OCI-LY1 (cell line): ENCODE data around the gene RNASEH1.
"Not testable (repeated sequence)": the region's sequence is repeated elsewhere in the genome, so short reads cannot be mapped to it uniquely, and the experiment has no call there.

Source experiments
- H2AFZ ChIP-seq: fragments of 200-600 bp; sonication (generic), shearing (Covaris generic); 2 replicates; pipeline ENCODE4 v1.6.0; 2014; ENCODE audit warnings: antibody characterized with exemption, mild to moderate bottlenecking, low read length
- H3F3A ChIP-seq: fragments of 200-600 bp; sonication (generic), shearing (Covaris generic); 2 replicates; pipeline ENCODE4 v1.6.0; 2014; ENCODE audit warnings: mild to moderate bottlenecking, antibody characterized with exemption, low read length, moderate library complexity; ENCODE audit not compliant: insufficient read depth
- H3K27ac ChIP-seq: fragments of 200-600 bp; sonication (generic); 2 replicates; pipeline ENCODE4 v1.5.1; 2014; ENCODE audit warnings: low read length, mixed run types, mild to moderate bottlenecking, low read depth; ENCODE audit not compliant: poor library complexity, severe bottlenecking
- H3K27me3 ChIP-seq: fragments of 200-600 bp; sonication (generic); 2 replicates; pipeline ENCODE4 v1.6.0; 2014; ENCODE audit warnings: antibody characterized with exemption, mild to moderate bottlenecking, low read length, moderate library complexity; ENCODE audit not compliant: insufficient read depth
- H3K36me3 ChIP-seq: fragments of 200-600 bp; sonication (generic); 2 replicates; pipeline ENCODE4 v1.6.1; 2014; ENCODE audit warnings: mild to moderate bottlenecking, antibody characterized with exemption, low read length, moderate library complexity, mixed read lengths; ENCODE audit not compliant: insufficient read depth
- H3K4me1 ChIP-seq: fragments of 200-600 bp; sonication (generic); 2 replicates; pipeline ENCODE4 v1.5.1; 2014; ENCODE audit warnings: mild to moderate bottlenecking, low read length, moderate library complexity; ENCODE audit not compliant: insufficient read depth, severe bottlenecking
- H3K4me2 ChIP-seq: fragments of 200-600 bp; sonication (generic), shearing (Covaris generic); 2 replicates; pipeline ENCODE4 v1.6.1; 2014; ENCODE audit warnings: low read length
- H3K4me3 ChIP-seq: fragments of 200-600 bp; sonication (generic); 2 replicates; pipeline ENCODE4 v1.5.1; 2014; ENCODE audit warnings: low read length, low read depth, mild to moderate bottlenecking, mixed read lengths; ENCODE audit not compliant: poor library complexity, severe bottlenecking
- H3K79me2 ChIP-seq: fragments of 200-600 bp; shearing (Covaris generic); 2 replicates; pipeline ENCODE4 v1.6.1; 2016; ENCODE audit warnings: mixed run types, low read length, mixed read lengths; ENCODE audit not compliant: insufficient read depth
- H3K9ac ChIP-seq: fragments of 200-600 bp; sonication (generic), shearing (Covaris generic); 2 replicates; pipeline ENCODE4 v1.6.1; 2014; ENCODE audit warnings: mild to moderate bottlenecking, low read length, mixed read lengths
- H3K9me2 ChIP-seq: fragments of 200-600 bp; sonication (generic), shearing (Covaris generic); 2 replicates; pipeline ENCODE4 v1.6.1; 2014; ENCODE audit warnings: low read depth, mild to moderate bottlenecking, low read length, mixed read lengths
- H3K9me3 ChIP-seq: fragments of 200-600 bp; shearing (Covaris generic); 2 replicates; pipeline ENCODE4 v1.6.1; 2014; ENCODE audit warnings: low read length, mixed read lengths
- H4K20me1 ChIP-seq: fragments of 200-600 bp; sonication (generic), shearing (Covaris generic); 2 replicates; pipeline ENCODE4 v1.6.0; 2016; ENCODE audit warnings: mild to moderate bottlenecking, low read length; ENCODE audit not compliant: insufficient read depth
- EZH2 ChIP-seq: fragments of 200-600 bp; sonication (generic), shearing (Covaris generic); IDR thresholded peaks from 2 replicates; pipeline ENCODE4 v1.8.0; 2017; ENCODE audit warnings: borderline replicate concordance, mixed run types, mild to moderate bottlenecking, antibody characterized with exemption, low read length, moderate library complexity, mixed read lengths
- TF ChIP-seq, protein P1 (sequence below): fragments of 200-600 bp; sonication (generic), shearing (Covaris generic); IDR thresholded peaks from 2 replicates; pipeline ENCODE4 v1.5.1; 2017; ENCODE audit warnings: mild to moderate bottlenecking, antibody characterized with exemption, low read length, moderate library complexity, mixed read lengths

The RNASEH1 gene

DNA sequence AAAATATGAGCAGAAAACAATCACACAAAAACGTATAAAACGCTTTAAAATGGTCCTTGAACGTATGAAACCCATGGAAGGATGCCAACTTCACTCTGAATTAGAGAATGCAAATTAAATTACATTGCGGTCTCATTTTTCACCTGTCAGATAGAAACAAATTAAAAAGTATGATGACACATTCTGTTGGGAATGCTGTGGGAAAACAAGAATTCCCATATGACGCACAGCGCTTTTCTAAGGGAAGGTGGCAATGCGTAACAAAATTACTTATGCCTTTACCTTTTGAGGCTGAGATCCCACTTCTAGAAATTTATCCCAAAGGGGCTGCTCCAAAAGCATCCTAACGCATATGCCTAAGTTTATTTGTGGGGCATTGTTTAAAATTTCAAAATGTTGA is 13.2 kb upstream of the RNASEH1 start:
- no peak overlapping the region for H3K4me2 ChIP-seq
- H3K9me2 ChIP-seq: no peaks in the 10 kb centered on the region
- no peak overlapping the region for H3K9ac ChIP-seq
- peaks cover 9% of the 10 kb centered on the region for H3K79me2 ChIP-seq
- no peak overlapping the region for H3K4me3 ChIP-seq
- H2AFZ ChIP-seq: no peak overlapping the region
- TF ChIP-seq EZH2: no peak
- TF ChIP-seq, protein P1, sequence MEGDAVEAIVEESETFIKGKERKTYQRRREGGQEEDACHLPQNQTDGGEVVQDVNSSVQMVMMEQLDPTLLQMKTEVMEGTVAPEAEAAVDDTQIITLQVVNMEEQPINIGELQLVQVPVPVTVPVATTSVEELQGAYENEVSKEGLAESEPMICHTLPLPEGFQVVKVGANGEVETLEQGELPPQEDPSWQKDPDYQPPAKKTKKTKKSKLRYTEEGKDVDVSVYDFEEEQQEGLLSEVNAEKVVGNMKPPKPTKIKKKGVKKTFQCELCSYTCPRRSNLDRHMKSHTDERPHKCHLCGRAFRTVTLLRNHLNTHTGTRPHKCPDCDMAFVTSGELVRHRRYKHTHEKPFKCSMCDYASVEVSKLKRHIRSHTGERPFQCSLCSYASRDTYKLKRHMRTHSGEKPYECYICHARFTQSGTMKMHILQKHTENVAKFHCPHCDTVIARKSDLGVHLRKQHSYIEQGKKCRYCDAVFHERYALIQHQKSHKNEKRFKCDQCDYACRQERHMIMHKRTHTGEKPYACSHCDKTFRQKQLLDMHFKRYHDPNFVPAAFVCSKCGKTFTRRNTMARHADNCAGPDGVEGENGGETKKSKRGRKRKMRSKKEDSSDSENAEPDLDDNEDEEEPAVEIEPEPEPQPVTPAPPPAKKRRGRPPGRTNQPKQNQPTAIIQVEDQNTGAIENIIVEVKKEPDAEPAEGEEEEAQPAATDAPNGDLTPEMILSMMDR: no peak
- H4K20me1 ChIP-seq: no peaks in the 10 kb centered on the region
- H3K36me3 ChIP-seq: peaks cover 9% of the 10 kb centered on the region
- no peak overlapping the region for H3K27ac ChIP-seq
- H3K9me3 ChIP-seq: no peaks in the 10 kb centered on the region
- peaks cover 21% of the 10 kb centered on the region for H3K4me1 ChIP-seq
- no peaks in the 10 kb centered on the region; the same call in 1 of the 2 replicates for H3F3A ChIP-seq
- no peaks in the 10 kb centered on the region for H3K27me3 ChIP-seq

DNA sequence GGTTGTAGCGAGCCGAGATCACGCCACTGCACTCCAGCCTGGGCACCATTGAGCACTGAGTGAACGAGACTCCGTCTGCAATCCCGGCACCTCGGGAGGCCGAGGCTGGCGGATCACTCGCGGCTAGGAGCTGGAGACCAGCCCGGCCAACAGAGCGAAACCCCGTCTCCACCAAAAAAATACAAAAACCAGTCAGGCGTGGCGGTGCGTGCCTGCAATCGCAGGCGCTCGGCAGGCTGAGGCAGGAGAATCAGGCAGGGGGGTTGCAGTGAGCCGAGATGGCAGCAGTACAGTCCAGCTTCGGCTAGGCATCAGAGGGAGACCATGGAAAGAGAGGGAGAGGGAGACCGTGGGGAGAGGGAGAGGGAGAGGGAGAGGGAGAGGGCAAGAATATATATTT is 11.5 kb upstream of the RNASEH1 start:
- not testable (repeated sequence) for H3K9me2 ChIP-seq, H2AFZ ChIP-seq, H3K9me3 ChIP-seq, H3F3A ChIP-seq, H3K36me3 ChIP-seq, H3K4me3 ChIP-seq, H3K4me2 ChIP-seq, H3K27ac ChIP-seq, H4K20me1 ChIP-seq, H3K79me2 ChIP-seq, H3K27me3 ChIP-seq, H3K9ac ChIP-seq
- H3K4me1 ChIP-seq: peaks cover 21% of the 10 kb centered on the region

DNA sequence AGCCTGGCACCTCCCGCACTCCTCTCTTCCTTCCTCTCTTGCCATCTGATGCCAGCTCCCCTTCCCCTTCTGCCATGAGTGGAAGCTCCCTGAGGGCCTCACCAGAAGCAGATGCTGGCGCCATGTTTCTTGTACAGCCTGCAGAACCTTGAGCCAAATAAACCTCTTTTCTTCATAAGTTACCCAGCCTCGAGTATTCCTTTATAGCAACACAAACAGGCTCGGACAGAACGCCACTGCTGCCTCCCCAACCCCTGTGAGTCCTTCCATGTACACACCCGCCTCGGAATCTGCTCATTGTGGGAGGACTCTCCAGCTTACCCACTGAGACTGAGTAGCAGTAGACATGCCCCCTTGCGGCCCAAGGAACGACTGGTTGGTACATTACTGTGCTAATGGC is 8.7 kb upstream of the RNASEH1 start:
- H3K4me3 ChIP-seq: no peak overlapping the region
- no peak overlapping the region for H3K27ac ChIP-seq
- 0 out of 2 replicates have a peak, but pooled peaks cover 2% of the 10 kb centered on the region for H3K9me3 ChIP-seq
- no peaks in the 10 kb centered on the region for H3K27me3 ChIP-seq
- H3K36me3 ChIP-seq: no peaks in the 10 kb centered on the region; the same call in 1 of the 2 replicates
- no peak overlapping the region for H3K4me2 ChIP-seq
- H2AFZ ChIP-seq: no peak overlapping the region
- no peak overlapping the region for H3K9ac ChIP-seq
- peaks cover 31% of the 10 kb centered on the region for H3K4me1 ChIP-seq
- H3K9me2 ChIP-seq: no peaks in the 10 kb centered on the region
- H4K20me1 ChIP-seq: no peaks in the 10 kb centered on the region
- no peaks in the 10 kb centered on the region for H3K79me2 ChIP-seq
- H3F3A ChIP-seq: 0 out of 2 replicates have a peak, but pooled peaks cover 4% of the 10 kb centered on the region
- TF ChIP-seq EZH2: no peak
- TF ChIP-seq, protein P1: no peak

DNA sequence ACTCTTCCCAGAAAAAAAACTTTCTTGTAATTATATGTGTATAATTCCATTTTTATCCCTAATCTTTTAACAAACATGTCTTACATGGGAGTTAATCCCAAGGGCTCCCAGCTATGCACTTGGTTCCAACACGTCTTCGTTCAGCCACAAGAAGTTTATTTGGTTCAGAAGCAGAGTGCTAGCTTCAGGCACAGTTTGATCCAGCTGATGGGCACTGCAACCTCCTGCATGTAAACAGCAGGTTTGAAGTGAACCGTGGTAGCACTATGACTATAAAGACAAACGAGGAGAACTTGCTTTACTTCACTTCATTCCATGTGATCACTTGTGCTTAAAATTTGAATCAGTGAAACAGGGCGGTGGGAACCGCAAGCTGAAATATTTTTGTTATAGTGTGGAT is 7.0 kb upstream of the RNASEH1 start:
- Histone ChIP-seq H3K79me2 (no peaks in the 10 kb centered on the region), H2AFZ (no peak overlapping the region), H3K27me3 (no peaks in the 10 kb centered on the region), H3K27ac (no peak overlapping the region), H3K4me3 (no peak overlapping the region), H3K9me3 (0 out of 2 replicates have a peak, but pooled peaks cover 2% of the 10 kb centered on the region), H3K4me1 (peaks cover 31% of the 10 kb centered on the region), H3K9ac (no peak overlapping the region), H3K36me3 (no peaks in the 10 kb centered on the region; the same call in 1 of the 2 replicates), H3K4me2 (no peak overlapping the region), H3F3A (0 out of 2 replicates have a peak, but pooled peaks cover 4% of the 10 kb centered on the region), H3K9me2 (no peaks in the 10 kb centered on the region), H4K20me1 (no peaks in the 10 kb centered on the region)
- TF ChIP-seq, protein P1: no peak
- no peak for TF ChIP-seq EZH2
